H9 (cell line): ENCODE data around the gene NGFR. TPM values are rescaled to one million over a fixed set of nuclear protein-coding genes. Genes with fewer than 3 reads are reported as not detected.
A peak's percentile ranks its signal among the peaks of the same experiment; 100 is the strongest.

Source experiments
- DNase-seq: peaks from one replicate; pipeline ENCODE4 v3.0.0-alpha.2; 2017
- H2AFZ ChIP-seq: one replicate; pipeline ENCODE4 v1.6.1; 2013; ENCODE audit warnings: mild to moderate bottlenecking, low read length, control low read depth, moderate library complexity
- H2AK5ac ChIP-seq: 2 replicates; pipeline ENCODE4 v1.6.1; 2013; ENCODE audit warnings: low read length, control low read depth, mixed read lengths; ENCODE audit not compliant: insufficient read length
- H2BK120ac ChIP-seq: one replicate; pipeline ENCODE4 v1.6.1; 2013; ENCODE audit warnings: low read depth, mild to moderate bottlenecking, low read length, control low read depth, inconsistent platforms; ENCODE audit not compliant: poor library complexity, severe bottlenecking
- H2BK12ac ChIP-seq: 2 replicates; pipeline ENCODE4 v1.6.1; 2013; ENCODE audit warnings: low read length, control low read depth, mixed read lengths, low read depth; ENCODE audit not compliant: insufficient read length
- H2BK15ac ChIP-seq: 2 replicates; pipeline ENCODE4 v1.6.1; 2013; ENCODE audit warnings: low read depth, low read length, control low read depth
- H2BK20ac ChIP-seq: one replicate; pipeline ENCODE4 v1.6.1; 2013; ENCODE audit warnings: low read depth, mild to moderate bottlenecking, low read length, control low read depth, inconsistent platforms; ENCODE audit not compliant: poor library complexity, severe bottlenecking
- H2BK5ac ChIP-seq: 2 replicates; pipeline ENCODE4 v1.6.1; 2013; ENCODE audit warnings: low read length, control low read depth, mixed read lengths; ENCODE audit not compliant: insufficient read length
- H3K14ac ChIP-seq: 2 replicates; pipeline ENCODE4 v1.6.1; 2013; ENCODE audit warnings: low read length, control low read depth; ENCODE audit not compliant: insufficient read depth
- H3K18ac ChIP-seq: 2 replicates; pipeline ENCODE4 v1.6.1; 2013; ENCODE audit warnings: low read depth, mild to moderate bottlenecking, mixed read lengths, low read length, control low read depth; ENCODE audit not compliant: insufficient read length
- H3K23ac ChIP-seq: 2 replicates; pipeline ENCODE4 v1.6.1; 2013; ENCODE audit warnings: low read length, control low read depth, mixed read lengths, low read depth; ENCODE audit not compliant: insufficient read length
- H3K23me2 ChIP-seq: 2 replicates; pipeline ENCODE4 v1.6.1; 2013; ENCODE audit warnings: low read depth, mild to moderate bottlenecking, mixed read lengths, low read length, control low read depth; ENCODE audit not compliant: insufficient read length, poor library complexity, severe bottlenecking
- H3K27ac ChIP-seq: 2 replicates; pipeline ENCODE4 v1.5.1; 2013; ENCODE audit warnings: low read length, control low read depth, mixed read lengths, low read depth; ENCODE audit not compliant: insufficient read length
- H3K27me3 ChIP-seq: 2 replicates; pipeline ENCODE4 v1.6.1; 2013; ENCODE audit warnings: low read length, control low read depth, inconsistent platforms; ENCODE audit not compliant: insufficient read depth
- H3K4ac ChIP-seq: 2 replicates; pipeline ENCODE4 v1.6.1; 2013; ENCODE audit warnings: low read depth, mild to moderate bottlenecking, control low read depth, inconsistent platforms, low read length, moderate library complexity
- H3K4me1 ChIP-seq: 2 replicates; pipeline ENCODE4 v1.6.1; 2013; ENCODE audit warnings: low read length, control low read depth, inconsistent platforms; ENCODE audit not compliant: insufficient read depth
- H3K4me2 ChIP-seq: 2 replicates; pipeline ENCODE4 v1.6.1; 2013; ENCODE audit warnings: low read length, control low read depth, mixed read lengths; ENCODE audit not compliant: insufficient read length, insufficient read depth
- H3K56ac ChIP-seq: 2 replicates; pipeline ENCODE4 v1.6.1; 2013; ENCODE audit warnings: low read depth, mild to moderate bottlenecking, mixed read lengths, low read length, control low read depth; ENCODE audit not compliant: insufficient read length
- H3K79me1 ChIP-seq: 2 replicates; pipeline ENCODE4 v1.6.1; 2013; ENCODE audit warnings: low read depth, mild to moderate bottlenecking, moderate library complexity, low read length, control low read depth, inconsistent platforms; ENCODE audit not compliant: insufficient read depth, poor library complexity, severe bottlenecking
- H3K79me2 ChIP-seq: 2 replicates; pipeline ENCODE4 v1.6.1; 2013; ENCODE audit warnings: low read length, control low read depth, inconsistent platforms; ENCODE audit not compliant: insufficient read depth
- H3K9ac ChIP-seq: 2 replicates; pipeline ENCODE4 v1.6.1; 2013; ENCODE audit warnings: low read length, control low read depth, mixed read lengths; ENCODE audit not compliant: insufficient read length; ENCODE audit errors: extremely low read depth
- H3K9me3 ChIP-seq: one replicate; pipeline ENCODE4 v1.6.1; 2013; ENCODE audit warnings: low read depth, low read length, inconsistent platforms; ENCODE audit not compliant: control insufficient read depth
- H3T11ph ChIP-seq: one replicate; pipeline ENCODE4 v1.6.1; 2013; ENCODE audit warnings: mild to moderate bottlenecking, low read length, control low read depth, inconsistent platforms
- H4K20me1 ChIP-seq: one replicate; pipeline ENCODE4 v1.6.1; 2013; ENCODE audit not compliant: control insufficient read depth, insufficient read length, insufficient read depth
- H4K5ac ChIP-seq: 2 replicates; pipeline ENCODE4 v1.6.1; 2013; ENCODE audit warnings: low read depth, mild to moderate bottlenecking, mixed read lengths, low read length, control low read depth; ENCODE audit not compliant: insufficient read length
- H4K8ac ChIP-seq: replicated peaks from 2 replicates; pipeline ENCODE4 v1.6.1; 2013; ENCODE audit warnings: low read length, control low read depth, mixed read lengths, low read depth; ENCODE audit not compliant: insufficient read length
- H4K91ac ChIP-seq: 2 replicates; pipeline ENCODE4 v1.6.1; 2013; ENCODE audit warnings: low read depth, mild to moderate bottlenecking, moderate library complexity, mixed read lengths, low read length, control low read depth; ENCODE audit not compliant: insufficient read length
- H3K27ac Mint-ChIP-seq, 3 experiments: 2 replicates in 2 of 3; 3 replicates in 1 of 3; pipeline ENCODE4 v1.8.0; 2020 to 2021; ENCODE audit warnings: mixed read lengths in 3 of 3, mild to moderate bottlenecking in 1 of 3, moderate library complexity in 1 of 3
- H3K27me3 Mint-ChIP-seq: 2 replicates; pipeline ENCODE4 v1.8.0; 2021; ENCODE audit warnings: low read depth, mild to moderate bottlenecking, moderate library complexity, mixed read lengths
- H3K36me3 Mint-ChIP-seq, 3 experiments: 2 replicates in 2 of 3; 3 replicates in 1 of 3; pipeline ENCODE4 v1.8.0; 2020 to 2021; ENCODE audit warnings: low read depth in 3 of 3, mixed read lengths in 3 of 3; ENCODE audit not compliant: insufficient read depth in 1 of 3
- H3K4me1 Mint-ChIP-seq, 2 experiments: 2 replicates each; pipeline ENCODE4 v1.8.0; 2020; ENCODE audit warnings: mixed read lengths in 2 of 2
- H3K4me3 Mint-ChIP-seq, 2 experiments: 2 replicates in 1 of 2; 3 replicates in 1 of 2; pipeline ENCODE4 v1.8.0; 2020 to 2021; ENCODE audit warnings: mild to moderate bottlenecking in 2 of 2, mixed read lengths in 2 of 2, moderate library complexity in 1 of 2
- H3K9me3 Mint-ChIP-seq, 2 experiments: 2 replicates in 1 of 2; 3 replicates in 1 of 2; pipeline ENCODE4 v1.8.0; 2020; ENCODE audit warnings: mild to moderate bottlenecking in 2 of 2, mixed read lengths in 2 of 2, moderate library complexity in 1 of 2
- CTCF ChIP-seq: fragments of 200-600 bp; sonication (generic); conservative IDR thresholded peaks from 3 replicates; pipeline ENCODE4 v1.8.0; 2021; ENCODE audit warnings: antibody characterized with exemption, mild to moderate bottlenecking
- WGBS: extraction: QIAGEN DNeasy Blood & Tissue Kit; methylation state at CpG from one replicate; pipeline ENCODE4 v1.1.7; 2013; ENCODE audit warnings: missing lambda C conversion rate, low lambda C conversion rate, mixed read lengths; ENCODE audit not compliant: insufficient read length; ENCODE audit errors: extremely low coverage; 5-methylcytosine and 5-hydroxymethylcytosine counted together
- total RNA-seq: library from RNA; stranded (reverse); gene quantifications from 2 replicates; pipeline ENCODE4 v1.2.1, GENCODE V29; 2021

NGFR gene
- total RNA-seq, 1 experiment from 2014 or later = 9.6 TPM

GRCh38 chr17:49471089-49471683 lies 23.9 kb upstream of the NGFR start:
- Histone ChIP-seq H3K4me2 (peak overlapping the region; percentile 72), H3K27ac (no peak overlapping the region), H2BK120ac (no peak overlapping the region), H3K79me1 (no peaks in the 10 kb centered on the region), H2BK5ac (no peak overlapping the region), H3K4ac (no peak overlapping the region), H4K5ac (no peak overlapping the region), H3K9me3 (no peaks in the 10 kb centered on the region), H2AK5ac (no peak overlapping the region), H3K79me2 (no peaks in the 10 kb centered on the region; the same call in 1 of the 2 replicates), H4K8ac (no peak overlapping the region), H2BK12ac (no peak overlapping the region), H3K56ac (no peak overlapping the region), H3T11ph (no peak overlapping the region), H3K14ac (no peak overlapping the region), H3K23me2 (peaks cover 9% of the 10 kb centered on the region), H3K23ac (no peak overlapping the region), H3K18ac (no peak overlapping the region), H3K4me1 (peaks cover 6% of the 10 kb centered on the region; the same call in 1 of the 2 replicates), H2BK20ac (no peak overlapping the region), H2AFZ (no peak overlapping the region), H2BK15ac (no peak overlapping the region), H4K20me1 (no peaks in the 10 kb centered on the region), H4K91ac (no peak overlapping the region), H3K9ac (no peak overlapping the region), H3K27me3 (peaks cover 4% of the 10 kb centered on the region; the same call in 1 of the 2 replicates)
- no peak for TF ChIP-seq CTCF
- H3K4me1 Mint-ChIP-seq = peaks cover 17 to 30% of the 10 kb centered on the region in 2 experiments
- H3K27me3 Mint-ChIP-seq = peaks cover 71% of the 10 kb centered on the region
- H3K4me3 Mint-ChIP-seq = peak overlapping the region; percentile 19 to 80; a peak in 4 of 5 replicates
- peaks cover 0 to 5% of the 10 kb centered on the region in 2 experiments; a peak in 3 of 5 replicates for H3K9me3 Mint-ChIP-seq
- DNase-seq = peak; percentile 68
- no peak overlapping the region for H3K27ac Mint-ChIP-seq
- WGBS = no CpG with 5 or more reads among the region's 13 CpGs
- no peaks in the 10 kb centered on the region for H3K36me3 Mint-ChIP-seq
